Frontal cortex (tissue), 4 donors: ENCODE data around the gene COPG2. TPM values are rescaled to one million over a fixed set of nuclear protein-coding genes. Genes with fewer than 3 reads are reported as not detected.
A peak's percentile ranks its signal among the peaks of the same experiment; 100 is the strongest.
"Not testable (repeated sequence)": the region's sequence is repeated elsewhere in the genome, so short reads cannot be mapped to it uniquely, and the experiment has no call there.

Experiments
- DNase-seq, 2 donors: peaks; one replicate each; pipeline ENCODE4 v3.0.0; 2012; ENCODE audit warnings: low spot score in 2 of 2
- FAIRE-seq: peaks from 2 replicates; lab custom pipeline; 2012; peaks lifted over from hg19 to GRCh38; lab: Jason Lieb, UNC
- total RNA-seq: library from RNA; depleted of rRNA; stranded (reverse); fragments of >200 nt; gene quantifications from one replicate; pipeline ENCODE4 v1.2.3, GENCODE V29; 2014
- donor health status: control.
- donor health status: control.
- donor health status: control.

The COPG2 gene
- total RNA-seq = 59.5 TPM

- FAIRE-seq (no peak), DNase-seq (peak; percentile 92)
These were observed at the start of gene COPG2 for GRCh38 chr7:130668258-130669084. TSS of gene COPG2 (minus strand) at chr7:130668748. CDS start at chr7:130668668, 80 bp downstream.

- FAIRE-seq = no peak
- no peak for DNase-seq
These were observed 43.9 kb upstream of the COPG2 start for GRCh38 chr7:130712416-130712815.

- FAIRE-seq (no peak), DNase-seq (no peak)
These were observed 40.2 kb upstream of the COPG2 start for GRCh38 chr7:130708766-130709165.

GRCh38 chr7:130708001-130708400, 39.5 kb upstream of the COPG2 start:
- no peak for DNase-seq
- no peak for FAIRE-seq

GRCh38 chr7:130703851-130704250, 35.3 kb upstream of the COPG2 start:
- DNase-seq (no peak), FAIRE-seq (no peak)

- FAIRE-seq (peak; percentile 76), DNase-seq (no peak)
These were observed 33.1 kb upstream of the COPG2 start for GRCh38 chr7:130701650-130702049.

GRCh38 chr7:130700760-130701159, 32.2 kb upstream of the COPG2 start:
- DNase-seq (no peak), FAIRE-seq (no peak)

GRCh38 chr7:130699686-130700085, 31.1 kb upstream of the COPG2 start:
- FAIRE-seq (no peak), DNase-seq (no peak)

- DNase-seq = no peak
- FAIRE-seq = no peak
These were observed 29.3 kb upstream of the COPG2 start for GRCh38 chr7:130697820-130698219.

- DNase-seq (peak in 1 of 2 donors; percentile 10), FAIRE-seq (no peak)
These were observed 27.3 kb upstream of the COPG2 start for GRCh38 chr7:130695840-130696239.

- not testable (repeated sequence) for DNase-seq, FAIRE-seq
These were observed 23.8 kb upstream of the COPG2 start for GRCh38 chr7:130692396-130692795.

- FAIRE-seq (no peak), DNase-seq (no peak)
These were observed 21.1 kb upstream of the COPG2 start for GRCh38 chr7:130689683-130690082.

- no peak for FAIRE-seq
These were observed 14.5 kb upstream of the COPG2 start for GRCh38 chr7:130683026-130683425.

GRCh38 chr7:130674456-130674855, 5.9 kb upstream of the COPG2 start:
- no peak for DNase-seq
- FAIRE-seq = no peak

More at GRCh38 chr7:130683026-130683425, 14.5 kb upstream of the COPG2 start:
- DNase-seq = no peak

GRCh38 chr7:130673066-130673465, 4.5 kb upstream of the COPG2 start:
- no peak for FAIRE-seq
- no peak for DNase-seq

- FAIRE-seq = no peak
- DNase-seq = no peak
These were observed 3.6 kb upstream of the COPG2 start for GRCh38 chr7:130672146-130672545.

GRCh38 chr7:130669085-130669700, 645 bp upstream of the COPG2 start:
- FAIRE-seq = no peak

GRCh38 chr7:130667593-130668257, 823 bp downstream of the COPG2 start:
- FAIRE-seq = no peak
- DNase-seq = peak; percentile 9 to 36

More at GRCh38 chr7:130669085-130669700, 645 bp upstream of the COPG2 start:
- peak in 1 of 2 donors; percentile 12 for DNase-seq

- no peak for FAIRE-seq
- DNase-seq = no peak
These were observed 6.1 kb downstream of the COPG2 start for GRCh38 chr7:130662426-130662825.

GRCh38 chr7:130655286-130655685, 13.3 kb downstream of the COPG2 start:
- FAIRE-seq = no peak
- no peak for DNase-seq

GRCh38 chr7:130654850-130655249, 13.7 kb downstream of the COPG2 start:
- peak; percentile 6 for FAIRE-seq
- no peak for DNase-seq
